ENCODE measurements around the gene KSR1. TPM values are rescaled to one million over a fixed set of nuclear protein-coding genes. Genes with fewer than 3 reads are reported as not detected.
A peak's percentile ranks its signal among the peaks of the same experiment; 100 is the strongest.

Gene KSR1
- total and polyA plus RNA-seq, 9 of the 15 experiments (the other 6 are each of a cell fraction or from before 2014, with no cell fraction given): 1.4 to 51.7 (median 18.4) TPM

DNA sequence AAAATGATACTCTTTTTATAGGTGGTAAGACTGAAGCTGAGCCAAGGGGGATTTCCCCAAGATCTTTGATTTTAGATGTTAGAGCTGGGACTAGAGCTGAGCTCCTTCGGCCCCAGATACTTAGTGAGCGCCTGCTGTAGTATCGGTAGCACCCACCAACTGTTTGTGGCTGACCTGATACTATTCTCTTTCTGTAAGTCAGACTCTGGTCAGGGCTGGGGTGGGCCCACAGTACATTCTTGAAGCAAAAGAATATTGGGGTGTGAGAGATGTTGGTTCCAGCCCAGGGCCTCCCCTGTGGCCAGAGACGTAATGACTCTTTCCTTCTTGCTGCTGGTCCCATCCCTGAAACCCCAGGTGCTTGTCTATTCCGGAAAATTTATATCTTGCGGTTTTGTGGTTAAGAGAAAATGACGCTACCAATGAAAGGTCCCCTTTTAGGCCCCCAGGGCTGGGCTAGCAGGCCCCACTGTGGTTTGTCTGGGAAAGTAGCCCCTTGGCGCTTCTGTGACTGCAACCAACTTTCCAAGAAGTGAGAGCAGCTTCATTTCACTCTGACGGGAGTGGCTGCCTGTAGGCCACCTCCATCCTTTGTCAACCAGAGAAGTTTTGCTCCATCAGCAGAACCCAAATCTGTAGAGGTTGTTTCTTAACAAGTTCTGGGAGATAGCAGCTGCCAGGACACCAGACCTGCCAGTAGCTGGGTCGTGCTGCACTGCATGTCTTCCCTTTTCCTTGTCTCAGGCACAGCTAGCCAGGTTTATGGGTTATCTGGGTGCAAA is 88.3 kb downstream of the KSR1 start (continued):
- TF ChIP-seq, protein P1, sequence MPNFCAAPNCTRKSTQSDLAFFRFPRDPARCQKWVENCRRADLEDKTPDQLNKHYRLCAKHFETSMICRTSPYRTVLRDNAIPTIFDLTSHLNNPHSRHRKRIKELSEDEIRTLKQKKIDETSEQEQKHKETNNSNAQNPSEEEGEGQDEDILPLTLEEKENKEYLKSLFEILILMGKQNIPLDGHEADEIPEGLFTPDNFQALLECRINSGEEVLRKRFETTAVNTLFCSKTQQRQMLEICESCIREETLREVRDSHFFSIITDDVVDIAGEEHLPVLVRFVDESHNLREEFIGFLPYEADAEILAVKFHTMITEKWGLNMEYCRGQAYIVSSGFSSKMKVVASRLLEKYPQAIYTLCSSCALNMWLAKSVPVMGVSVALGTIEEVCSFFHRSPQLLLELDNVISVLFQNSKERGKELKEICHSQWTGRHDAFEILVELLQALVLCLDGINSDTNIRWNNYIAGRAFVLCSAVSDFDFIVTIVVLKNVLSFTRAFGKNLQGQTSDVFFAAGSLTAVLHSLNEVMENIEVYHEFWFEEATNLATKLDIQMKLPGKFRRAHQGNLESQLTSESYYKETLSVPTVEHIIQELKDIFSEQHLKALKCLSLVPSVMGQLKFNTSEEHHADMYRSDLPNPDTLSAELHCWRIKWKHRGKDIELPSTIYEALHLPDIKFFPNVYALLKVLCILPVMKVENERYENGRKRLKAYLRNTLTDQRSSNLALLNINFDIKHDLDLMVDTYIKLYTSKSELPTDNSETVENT (CRISPR knock-in tag; IDR thresholded peaks at IDR 0.05): no peak
- TF ChIP-seq, protein P2, sequence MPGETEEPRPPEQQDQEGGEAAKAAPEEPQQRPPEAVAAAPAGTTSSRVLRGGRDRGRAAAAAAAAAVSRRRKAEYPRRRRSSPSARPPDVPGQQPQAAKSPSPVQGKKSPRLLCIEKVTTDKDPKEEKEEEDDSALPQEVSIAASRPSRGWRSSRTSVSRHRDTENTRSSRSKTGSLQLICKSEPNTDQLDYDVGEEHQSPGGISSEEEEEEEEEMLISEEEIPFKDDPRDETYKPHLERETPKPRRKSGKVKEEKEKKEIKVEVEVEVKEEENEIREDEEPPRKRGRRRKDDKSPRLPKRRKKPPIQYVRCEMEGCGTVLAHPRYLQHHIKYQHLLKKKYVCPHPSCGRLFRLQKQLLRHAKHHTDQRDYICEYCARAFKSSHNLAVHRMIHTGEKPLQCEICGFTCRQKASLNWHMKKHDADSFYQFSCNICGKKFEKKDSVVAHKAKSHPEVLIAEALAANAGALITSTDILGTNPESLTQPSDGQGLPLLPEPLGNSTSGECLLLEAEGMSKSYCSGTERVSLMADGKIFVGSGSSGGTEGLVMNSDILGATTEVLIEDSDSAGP (CRISPR knock-in tag; IDR thresholded peaks at IDR 0.05): no peak
- TF ChIP-seq SMAD4 (CRISPR knock-in tag; conservative IDR thresholded peaks at IDR 0.05) (peak; percentile 94), PHF20 (IDR thresholded peaks at IDR 0.05; ENCODE audit: partially characterized antibody) (no peak), NBN (IDR thresholded peaks at IDR 0.05; ENCODE audit: low read depth) (0 out of 2 replicates have a peak, but pooled peaks have one; percentile 43), ZNF561 (CRISPR knock-in tag; conservative IDR thresholded peaks at IDR 0.05) (no peak), FIP1L1 (IDR thresholded peaks at IDR 0.05; ENCODE audit: low read depth, low read length, poor library complexity, severe bottlenecking) (no peak), ZNF76 (CRISPR knock-in tag; IDR thresholded peaks at IDR 0.05; ENCODE audit: borderline replicate concordance) (no peak), GATA2 (CRISPR knock-in tag; IDR thresholded peaks at IDR 0.05) (no peak), U2AF2 (optimal IDR thresholded peaks at IDR 0.05; ENCODE audit: low read depth, low read length) (no peak), FOXA1 (IDR thresholded peaks at IDR 0.05; ENCODE audit: borderline replicate concordance) (no peak), RBM39 (optimal IDR thresholded peaks at IDR 0.05; ENCODE audit: low read depth, low read length) (no peak), RBM17 (IDR thresholded peaks at IDR 0.05; ENCODE audit: borderline replicate concordance, low read depth, low read length) (no peak)
- TF ChIP-seq, protein P3, sequence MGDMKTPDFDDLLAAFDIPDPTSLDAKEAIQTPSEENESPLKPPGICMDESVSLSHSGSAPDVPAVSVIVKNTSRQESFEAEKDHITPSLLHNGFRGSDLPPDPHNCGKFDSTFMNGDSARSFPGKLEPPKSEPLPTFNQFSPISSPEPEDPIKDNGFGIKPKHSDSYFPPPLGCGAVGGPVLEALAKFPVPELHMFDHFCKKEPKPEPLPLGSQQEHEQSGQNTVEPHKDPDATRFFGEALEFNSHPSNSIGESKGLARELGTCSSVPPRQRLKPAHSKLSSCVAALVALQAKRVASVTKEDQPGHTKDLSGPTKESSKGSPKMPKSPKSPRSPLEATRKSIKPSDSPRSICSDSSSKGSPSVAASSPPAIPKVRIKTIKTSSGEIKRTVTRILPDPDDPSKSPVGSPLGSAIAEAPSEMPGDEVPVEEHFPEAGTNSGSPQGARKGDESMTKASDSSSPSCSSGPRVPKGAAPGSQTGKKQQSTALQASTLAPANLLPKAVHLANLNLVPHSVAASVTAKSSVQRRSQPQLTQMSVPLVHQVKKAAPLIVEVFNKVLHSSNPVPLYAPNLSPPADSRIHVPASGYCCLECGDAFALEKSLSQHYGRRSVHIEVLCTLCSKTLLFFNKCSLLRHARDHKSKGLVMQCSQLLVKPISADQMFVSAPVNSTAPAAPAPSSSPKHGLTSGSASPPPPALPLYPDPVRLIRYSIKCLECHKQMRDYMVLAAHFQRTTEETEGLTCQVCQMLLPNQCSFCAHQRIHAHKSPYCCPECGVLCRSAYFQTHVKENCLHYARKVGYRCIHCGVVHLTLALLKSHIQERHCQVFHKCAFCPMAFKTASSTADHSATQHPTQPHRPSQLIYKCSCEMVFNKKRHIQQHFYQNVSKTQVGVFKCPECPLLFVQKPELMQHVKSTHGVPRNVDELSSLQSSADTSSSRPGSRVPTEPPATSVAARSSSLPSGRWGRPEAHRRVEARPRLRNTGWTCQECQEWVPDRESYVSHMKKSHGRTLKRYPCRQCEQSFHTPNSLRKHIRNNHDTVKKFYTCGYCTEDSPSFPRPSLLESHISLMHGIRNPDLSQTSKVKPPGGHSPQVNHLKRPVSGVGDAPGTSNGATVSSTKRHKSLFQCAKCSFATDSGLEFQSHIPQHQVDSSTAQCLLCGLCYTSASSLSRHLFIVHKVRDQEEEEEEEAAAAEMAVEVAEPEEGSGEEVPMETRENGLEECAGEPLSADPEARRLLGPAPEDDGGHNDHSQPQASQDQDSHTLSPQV (IDR thresholded peaks at IDR 0.05): no peak
- TF ChIP-seq, protein P4, sequence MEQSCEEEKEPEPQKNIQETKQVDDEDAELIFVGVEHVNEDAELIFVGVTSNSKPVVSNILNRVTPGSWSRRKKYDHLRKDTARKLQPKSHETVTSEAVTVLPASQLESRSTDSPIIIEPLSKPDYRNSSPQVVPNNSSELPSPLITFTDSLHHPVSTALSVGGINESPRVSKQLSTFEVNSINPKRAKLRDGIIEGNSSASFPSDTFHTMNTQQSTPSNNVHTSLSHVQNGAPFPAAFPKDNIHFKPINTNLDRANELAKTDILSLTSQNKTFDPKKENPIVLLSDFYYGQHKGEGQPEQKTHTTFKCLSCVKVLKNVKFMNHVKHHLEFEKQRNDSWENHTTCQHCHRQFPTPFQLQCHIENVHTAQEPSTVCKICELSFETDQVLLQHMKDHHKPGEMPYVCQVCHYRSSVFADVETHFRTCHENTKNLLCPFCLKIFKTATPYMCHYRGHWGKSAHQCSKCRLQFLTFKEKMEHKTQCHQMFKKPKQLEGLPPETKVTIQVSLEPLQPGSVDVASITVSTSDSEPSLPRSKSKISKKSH (CRISPR knock-in tag; IDR thresholded peaks at IDR 0.05): no peak
